Esophagus squamous epithelium (tissue), 5 donors: ENCODE data around the gene ARVCF. TPM values are rescaled to one million over a fixed set of nuclear protein-coding genes. Genes with fewer than 3 reads are reported as not detected.

Experiments
- DNase-seq: peaks from one replicate; lab custom pipeline; 2025; lab: John Stamatoyannopoulos, UW
- H3K27ac ChIP-seq, 4 donors: fragments of 200-600 bp; sonication (generic); one replicate each; pipeline ENCODE4 v1.5.1; 2016 to 2019; ENCODE audit warnings: mild to moderate bottlenecking in 1 of 4
- H3K27me3 ChIP-seq, 4 donors: fragments of 200-600 bp; sonication (generic); 1 replicate in 3 of 4; 2 replicates in 1 of 4; pipeline versions ENCODE4 v1.5.1 to v1.6.0; 2017 to 2021; ENCODE audit warnings: antibody characterized with exemption in 1 of 4
- H3K36me3 ChIP-seq, 3 donors: fragments of 200-600 bp; sonication (generic); one replicate each; pipeline ENCODE4 v1.5.1; 2016 to 2019
- H3K4me1 ChIP-seq, 3 donors: fragments of 200-600 bp; sonication (generic); one replicate each; pipeline ENCODE4 v1.5.1; 2017 to 2019
- H3K4me3 ChIP-seq, 4 donors: fragments of 200-600 bp; sonication (generic); 1 replicate in 3 of 4; 2 replicates in 1 of 4; pipeline ENCODE4 v1.5.1; 2016 to 2019; ENCODE audit warnings: mild to moderate bottlenecking in 2 of 4, moderate library complexity in 1 of 4
- H3K9me3 ChIP-seq, 3 donors: fragments of 200-600 bp; sonication (generic); one replicate each; pipeline ENCODE4 v1.5.1; 2016 to 2019
- CTCF ChIP-seq, 6 experiments: fragments of 450-650 bp in 4 of 6; fragments of 200-600 bp in 2 of 6; sonication (generic) in 2 of 6; IDR thresholded peaks; one replicate each; pipeline ENCODE4 v1.5.1; 2016 to 2019; ENCODE audit warnings: antibody characterized with exemption in 6 of 6, mild to moderate bottlenecking in 4 of 6, moderate library complexity in 4 of 6
- POLR2A ChIP-seq, 4 donors: fragments of 450-650 bp; IDR thresholded peaks; one replicate each; pipeline ENCODE4 v1.6.1; 2017; ENCODE audit warnings: antibody characterized with exemption in 4 of 4, mild to moderate bottlenecking in 4 of 4, moderate library complexity in 3 of 4
- WGBS, 2 donors: methylation state at CpG; one replicate each; pipeline ENCODE4 v1.1.5; 2018; 5-methylcytosine and 5-hydroxymethylcytosine counted together
- intact Hi-C: fragments of 100-400 bp; cut with DNase I; formaldehyde crosslinking; loops from one replicate; pipeline ENCODE4 v1.15.0; 2022
- total RNA-seq, 4 donors: library from RNA; depleted of rRNA; stranded (reverse); fragments of >200 nt; gene quantifications; one replicate each; pipeline ENCODE4 v1.1.0, GENCODE V29; 2016
- donor health status: DM: yes; HTN: yes; CAD: no.

The ARVCF gene
- total RNA-seq, 4 donors from 2014 or later: 3.1 to 10.9 (median 7.1) TPM

DNA sequence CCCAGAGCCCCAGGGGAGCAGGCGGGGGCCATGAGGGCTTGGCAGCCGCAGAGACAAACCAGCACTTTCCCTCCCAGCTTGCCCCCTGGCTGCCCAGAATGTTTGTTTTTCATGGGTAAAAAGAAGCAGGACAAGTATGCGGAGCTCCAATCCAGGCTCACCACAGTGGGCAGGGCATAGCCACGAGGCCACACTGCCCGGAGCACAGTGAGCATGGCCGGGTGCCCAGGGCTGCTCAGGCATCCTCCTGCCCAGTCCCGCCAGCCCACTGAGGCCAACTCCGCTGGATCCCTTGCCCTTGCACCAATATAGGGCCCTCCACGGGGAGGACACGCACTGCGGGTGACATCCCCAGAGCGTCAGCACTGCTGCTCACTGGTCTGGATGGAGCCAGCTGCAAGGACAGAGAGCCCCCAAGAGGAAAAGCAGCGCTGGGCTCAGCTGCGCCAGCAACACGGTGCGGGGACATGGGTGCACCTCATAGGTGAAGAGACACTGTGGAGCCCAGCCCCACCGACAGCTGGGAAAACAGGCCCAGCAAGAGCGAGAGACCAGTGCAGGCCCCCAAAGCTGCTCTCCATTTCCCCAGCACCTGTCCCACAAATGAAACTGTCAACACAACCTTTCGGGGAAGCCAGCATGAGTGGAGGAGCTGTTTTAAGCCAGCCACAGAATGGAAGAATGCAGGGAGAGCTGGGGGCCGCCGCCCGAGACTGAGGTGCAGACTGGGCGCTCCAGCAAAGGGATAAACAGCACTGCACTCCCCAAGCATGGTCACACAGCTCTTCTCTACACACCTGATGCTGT lies 24.8 kb downstream of the ARVCF start:
- no peak for DNase-seq
- WGBS, 2 donors: 95% methylated on average over 6 of the region's 23 CpGs; no CpG with 5 or more reads in 1 of the 2 donors
- Histone ChIP-seq H3K9me3 (no peaks in the 10 kb centered on the region), H3K27ac (peak overlapping the region in 1 of 4 donors; percentile 33), H3K4me1 (peaks cover 3 to 47% (median 11%) of the 10 kb centered on the region in 3 donors), H3K4me3 (no peak overlapping the region), H3K27me3 (no peaks in the 10 kb centered on the region), H3K36me3 (no peaks in the 10 kb centered on the region)
- intact Hi-C loops: no loop called here
- TF ChIP-seq CTCF (IDR thresholded peaks at IDR 0.05) (no peak), POLR2A (IDR thresholded peaks at IDR 0.05) (no peak)

DNA sequence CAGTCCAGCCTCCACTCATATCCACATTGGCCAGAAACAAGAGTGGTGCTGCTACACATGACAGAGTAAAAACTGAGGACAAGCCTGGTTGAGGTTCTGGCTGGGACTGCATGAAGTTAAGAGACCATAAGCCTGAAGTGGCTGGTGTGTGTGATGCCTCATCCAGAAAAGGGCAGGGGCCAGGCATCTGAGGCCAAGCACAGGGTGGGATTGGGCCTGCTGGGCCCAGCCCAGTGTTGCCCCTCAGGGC lies 25.3 kb downstream of the ARVCF start:
- intact Hi-C loops: no loop called here
- H3K36me3 ChIP-seq: no peaks in the 10 kb centered on the region
- no peak overlapping the region for H3K4me3 ChIP-seq
- peaks cover 9 to 52% (median 14%) of the 10 kb centered on the region in 3 donors for H3K4me1 ChIP-seq
- no peaks in the 10 kb centered on the region for H3K27me3 ChIP-seq
- H3K27ac ChIP-seq: peak overlapping the region in 1 of 4 donors; percentile 33
- DNase-seq: no peak
- H3K9me3 ChIP-seq: no peaks in the 10 kb centered on the region
- no peak for TF ChIP-seq POLR2A (IDR thresholded peaks at IDR 0.05)
- no peak for TF ChIP-seq CTCF (IDR thresholded peaks at IDR 0.05)

GRCh38 chr22:19990609-19991394 lies 25.8 kb downstream of the ARVCF start:
- DNase-seq: no peak
- 93 to 96% methylated on average over 3 to 14 of the region's 20 CpGs for WGBS, 2 donors
- Histone ChIP-seq H3K4me1 (peaks cover 14 to 55% (median 16%) of the 10 kb centered on the region in 3 donors), H3K9me3 (no peaks in the 10 kb centered on the region), H3K4me3 (no peak overlapping the region), H3K27me3 (no peaks in the 10 kb centered on the region), H3K27ac (peak overlapping the region in 1 of 4 donors; percentile 33), H3K36me3 (no peaks in the 10 kb centered on the region)
- TF ChIP-seq CTCF (IDR thresholded peaks at IDR 0.05) (no peak), POLR2A (IDR thresholded peaks at IDR 0.05) (no peak)
- intact Hi-C loops: no loop called here

GRCh38 chr22:19990188-19990587 lies 26.4 kb downstream of the ARVCF start:
- no peak overlapping the region for H3K4me3 ChIP-seq
- H3K27me3 ChIP-seq: no peaks in the 10 kb centered on the region
- no peak overlapping the region for H3K27ac ChIP-seq
- no peak for TF ChIP-seq CTCF (IDR thresholded peaks at IDR 0.05)
- TF ChIP-seq POLR2A (IDR thresholded peaks at IDR 0.05): no peak
- intact Hi-C loops: no loop called here
- no peaks in the 10 kb centered on the region for H3K9me3 ChIP-seq
- no peak for DNase-seq
- WGBS, 2 donors: no CpG with 5 or more reads among the region's 2 CpGs
- H3K36me3 ChIP-seq: no peaks in the 10 kb centered on the region
- H3K4me1 ChIP-seq: peaks cover 16 to 55% (median 19%) of the 10 kb centered on the region in 3 donors

- Histone ChIP-seq H3K27me3 (no peaks in the 10 kb centered on the region), H3K27ac (no peak overlapping the region), H3K9me3 (no peaks in the 10 kb centered on the region), H3K4me1 (peaks cover 19 to 55% (median 24%) of the 10 kb centered on the region in 3 donors), H3K36me3 (no peaks in the 10 kb centered on the region), H3K4me3 (no peak overlapping the region)
- TF ChIP-seq CTCF (IDR thresholded peaks at IDR 0.05) (no peak), POLR2A (IDR thresholded peaks at IDR 0.05) (no peak)
- 88% methylated on average over 3 of the region's 3 CpGs; no CpG with 5 or more reads in 1 of the 2 donors for WGBS, 2 donors
- intact Hi-C loops: no loop called here
- DNase-seq: no peak
Measured at GRCh38 chr22:19989725-19990067, 26.9 kb downstream of the ARVCF start.
